OCI-LY7 (cell line): Measurements from ENCODE around the gene PAM16. TPM values are rescaled to one million over a fixed set of nuclear protein-coding genes. Genes with fewer than 3 reads are reported as not detected.

ENCODE experiments used
- BruUV-seq: library from RNA; stranded (reverse); fragments of 400-500 nt; replicated peaks from 2 replicates; lab custom pipeline; 2021; lab: Mats Ljungman, UMichigan
- CTCF ChIA-PET: fragments of 300-600 bp; sonication (Branson Sonifier 250); formaldehyde crosslinking; loops from one replicate; lab custom pipeline; 2022; ENCODE audit warnings: antibody characterized with exemption; ENCODE audit not compliant: unreplicated experiment; lab: Charles Lee
- POLR2A ChIA-PET: fragments of 300-600 bp; sonication (Branson Sonifier 250); formaldehyde crosslinking; loops from one replicate; lab custom pipeline; 2022; ENCODE audit warnings: antibody characterized with exemption; lab: Charles Lee
- DNase-seq: peaks from one replicate; pipeline ENCODE4 v3.0.0-alpha.2; 2015; ENCODE audit warnings: low spot score
- H2AFZ ChIP-seq: fragments of 200-600 bp; sonication (generic), shearing (Covaris generic); 2 replicates; pipeline ENCODE4 v1.6.1; 2014; ENCODE audit warnings: mild to moderate bottlenecking, antibody characterized with exemption, low read length, moderate library complexity
- H3K27ac ChIP-seq: fragments of 200-600 bp; sonication (generic); 2 replicates; pipeline ENCODE4 v1.5.1; 2014; ENCODE audit warnings: mixed run types, low read depth, mild to moderate bottlenecking, moderate library complexity, low read length, inconsistent platforms; ENCODE audit not compliant: poor library complexity, severe bottlenecking
- H3K36me3 ChIP-seq: fragments of 200-600 bp; sonication (generic); 2 replicates; pipeline ENCODE4 v1.6.1; 2014; ENCODE audit warnings: mild to moderate bottlenecking, antibody characterized with exemption, low read length, moderate library complexity, mixed read lengths; ENCODE audit not compliant: insufficient read depth
- H3K4me1 ChIP-seq: fragments of 200-600 bp; sonication (generic); 2 replicates; pipeline ENCODE4 v1.5.1; 2014; ENCODE audit warnings: mild to moderate bottlenecking, low read length; ENCODE audit not compliant: insufficient read depth, poor library complexity, severe bottlenecking
- H3K4me2 ChIP-seq: fragments of 200-600 bp; sonication (generic); 2 replicates; pipeline ENCODE4 v1.6.1; 2014; ENCODE audit warnings: mild to moderate bottlenecking, low read length
- H3K4me3 ChIP-seq: fragments of 200-600 bp; sonication (generic); 2 replicates; pipeline ENCODE4 v1.5.1; 2014; ENCODE audit warnings: mild to moderate bottlenecking, low read depth, low read length; ENCODE audit not compliant: poor library complexity, severe bottlenecking
- H3K79me2 ChIP-seq: fragments of 200-600 bp; sonication (generic); 2 replicates; pipeline ENCODE4 v1.6.1; 2016; ENCODE audit warnings: low read depth, mild to moderate bottlenecking, low read length, moderate library complexity, mixed read lengths; ENCODE audit not compliant: insufficient read depth
- H3K9me2 ChIP-seq: fragments of 200-600 bp; sonication (generic); 2 replicates; pipeline ENCODE4 v1.6.1; 2016; ENCODE audit warnings: mild to moderate bottlenecking, low read length, mixed read lengths; ENCODE audit not compliant: insufficient read depth
- H3K9me3 ChIP-seq: fragments of 200-600 bp; sonication (generic); 2 replicates; pipeline ENCODE4 v1.6.1; 2014; ENCODE audit warnings: mild to moderate bottlenecking, mixed run types, low read length, mixed read lengths
- H4K20me1 ChIP-seq: fragments of 200-600 bp; sonication (generic); 2 replicates; pipeline ENCODE4 v1.6.1; 2014; ENCODE audit warnings: mild to moderate bottlenecking, antibody characterized with exemption, low read length, moderate library complexity, mixed read lengths; ENCODE audit not compliant: insufficient read depth
- CTCF ChIP-seq: fragments of 200-600 bp; sonication (generic); conservative IDR thresholded peaks from 2 replicates; pipeline ENCODE4 v1.5.1; 2014; ENCODE audit warnings: mild to moderate bottlenecking, antibody characterized with exemption, low read length, moderate library complexity, mixed read lengths
- EZH2phosphoT487 ChIP-seq: fragments of 200-600 bp; sonication (generic); IDR thresholded peaks from 2 replicates; pipeline ENCODE4 v1.6.1; 2018; ENCODE audit warnings: low read depth, borderline replicate concordance, mild to moderate bottlenecking, mixed run types, antibody characterized with exemption, low read length, moderate library complexity, mixed read lengths
- intact Hi-C: fragments of 100-400 bp; cut with micrococcal nuclease; formaldehyde crosslinking; loops from one replicate; pipeline ENCODE4 v1.10.0; 2022; ENCODE audit not compliant: unreplicated experiment
- total RNA-seq, 2 experiments: library from RNA; depleted of rRNA in 1 of 2; stranded (reverse); fragments of >200 nt in 1 of 2; shearing (Covaris generic) in 1 of 2; gene quantifications; 2 replicates each; pipeline ENCODE4 v1.2.3, GENCODE V29; 2014 to 2022

Gene PAM16
- total RNA-seq, 2 experiments from 2014 or later: 80.6 to 82.4 TPM

GRCh38 chr16:4380119-4381063 is 29.3 kb upstream of the PAM16 start:
- CTCF ChIA-PET: no interaction called here
- no peaks in the 10 kb centered on the region for H3K9me3 ChIP-seq
- BruUV-seq: no TSS peak
- H3K4me3 ChIP-seq: no peak overlapping the region
- H3K9me2 ChIP-seq: no peaks in the 10 kb centered on the region
- no peaks in the 10 kb centered on the region for H3K79me2 ChIP-seq
- POLR2A ChIA-PET: interaction anchor here (0.8 kb wide), 1 partner anchor 177 kb away, joined by 3 read pairs; no protein-coding TSS in a partner anchor
- H3K27ac ChIP-seq: no peak overlapping the region
- no peak for DNase-seq
- intact Hi-C loops: no loop called here
- no peaks in the 10 kb centered on the region for H3K4me1 ChIP-seq
- TF ChIP-seq CTCF (no peak), EZH2phosphoT487 (no peak)
- H4K20me1 ChIP-seq: no peaks in the 10 kb centered on the region
- no peaks in the 10 kb centered on the region for H3K36me3 ChIP-seq
- H2AFZ ChIP-seq: no peak overlapping the region
- no peak overlapping the region for H3K4me2 ChIP-seq

GRCh38 chr16:4378999-4379690 is 28.0 kb upstream of the PAM16 start:
- no peaks in the 10 kb centered on the region for H4K20me1 ChIP-seq
- H3K9me2 ChIP-seq: no peaks in the 10 kb centered on the region
- POLR2A ChIA-PET: no interaction called here
- intact Hi-C loops: no loop called here
- no peak for TF ChIP-seq CTCF
- no peak for TF ChIP-seq EZH2phosphoT487
- H3K79me2 ChIP-seq: no peaks in the 10 kb centered on the region
- H3K4me1 ChIP-seq: no peaks in the 10 kb centered on the region
- H2AFZ ChIP-seq: no peak overlapping the region
- no TSS peak for BruUV-seq
- no peak overlapping the region for H3K4me2 ChIP-seq
- H3K9me3 ChIP-seq: no peaks in the 10 kb centered on the region
- H3K36me3 ChIP-seq: no peaks in the 10 kb centered on the region
- CTCF ChIA-PET: no interaction called here
- no peak overlapping the region for H3K4me3 ChIP-seq
- H3K27ac ChIP-seq: no peak overlapping the region
- DNase-seq: no peak
